ENCODE measurements around the gene POU2F1.

DNA sequence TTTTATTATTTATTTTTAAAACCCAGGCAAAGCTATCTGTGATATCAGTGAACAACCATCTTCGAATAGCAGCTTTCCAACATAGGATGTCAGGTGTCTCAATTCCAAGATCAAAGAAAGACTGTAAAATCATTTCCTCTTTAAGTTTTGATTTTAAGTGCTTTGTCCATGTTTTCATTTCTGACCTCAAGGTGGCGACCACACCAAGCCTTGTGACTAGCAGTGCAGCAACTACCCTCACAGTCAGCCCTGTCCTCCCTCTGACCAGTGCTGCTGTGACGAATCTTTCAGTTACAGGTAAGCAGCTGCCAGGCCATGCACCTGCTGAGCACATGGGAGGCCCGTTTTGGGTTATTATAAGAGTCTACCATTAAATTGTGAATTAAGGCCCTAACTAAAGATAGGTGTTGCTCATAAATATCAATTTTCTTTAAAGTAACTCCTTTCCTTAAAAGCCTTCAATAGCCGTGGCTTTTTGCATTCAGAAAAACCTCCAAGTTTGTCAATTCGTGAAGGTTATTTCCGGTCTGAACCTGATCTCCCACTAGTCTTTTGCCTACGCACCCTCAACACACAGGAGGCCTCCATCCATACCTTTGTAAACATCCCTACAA lies 180.7 kb downstream of the POU2F1 start:
- TF ChIP-seq, protein P1, sequence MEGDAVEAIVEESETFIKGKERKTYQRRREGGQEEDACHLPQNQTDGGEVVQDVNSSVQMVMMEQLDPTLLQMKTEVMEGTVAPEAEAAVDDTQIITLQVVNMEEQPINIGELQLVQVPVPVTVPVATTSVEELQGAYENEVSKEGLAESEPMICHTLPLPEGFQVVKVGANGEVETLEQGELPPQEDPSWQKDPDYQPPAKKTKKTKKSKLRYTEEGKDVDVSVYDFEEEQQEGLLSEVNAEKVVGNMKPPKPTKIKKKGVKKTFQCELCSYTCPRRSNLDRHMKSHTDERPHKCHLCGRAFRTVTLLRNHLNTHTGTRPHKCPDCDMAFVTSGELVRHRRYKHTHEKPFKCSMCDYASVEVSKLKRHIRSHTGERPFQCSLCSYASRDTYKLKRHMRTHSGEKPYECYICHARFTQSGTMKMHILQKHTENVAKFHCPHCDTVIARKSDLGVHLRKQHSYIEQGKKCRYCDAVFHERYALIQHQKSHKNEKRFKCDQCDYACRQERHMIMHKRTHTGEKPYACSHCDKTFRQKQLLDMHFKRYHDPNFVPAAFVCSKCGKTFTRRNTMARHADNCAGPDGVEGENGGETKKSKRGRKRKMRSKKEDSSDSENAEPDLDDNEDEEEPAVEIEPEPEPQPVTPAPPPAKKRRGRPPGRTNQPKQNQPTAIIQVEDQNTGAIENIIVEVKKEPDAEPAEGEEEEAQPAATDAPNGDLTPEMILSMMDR (IDR thresholded peaks at IDR 0.05; ENCODE audit: poor library complexity, severe bottlenecking) = peak; percentile 72
- TF ChIP-seq, protein P2, sequence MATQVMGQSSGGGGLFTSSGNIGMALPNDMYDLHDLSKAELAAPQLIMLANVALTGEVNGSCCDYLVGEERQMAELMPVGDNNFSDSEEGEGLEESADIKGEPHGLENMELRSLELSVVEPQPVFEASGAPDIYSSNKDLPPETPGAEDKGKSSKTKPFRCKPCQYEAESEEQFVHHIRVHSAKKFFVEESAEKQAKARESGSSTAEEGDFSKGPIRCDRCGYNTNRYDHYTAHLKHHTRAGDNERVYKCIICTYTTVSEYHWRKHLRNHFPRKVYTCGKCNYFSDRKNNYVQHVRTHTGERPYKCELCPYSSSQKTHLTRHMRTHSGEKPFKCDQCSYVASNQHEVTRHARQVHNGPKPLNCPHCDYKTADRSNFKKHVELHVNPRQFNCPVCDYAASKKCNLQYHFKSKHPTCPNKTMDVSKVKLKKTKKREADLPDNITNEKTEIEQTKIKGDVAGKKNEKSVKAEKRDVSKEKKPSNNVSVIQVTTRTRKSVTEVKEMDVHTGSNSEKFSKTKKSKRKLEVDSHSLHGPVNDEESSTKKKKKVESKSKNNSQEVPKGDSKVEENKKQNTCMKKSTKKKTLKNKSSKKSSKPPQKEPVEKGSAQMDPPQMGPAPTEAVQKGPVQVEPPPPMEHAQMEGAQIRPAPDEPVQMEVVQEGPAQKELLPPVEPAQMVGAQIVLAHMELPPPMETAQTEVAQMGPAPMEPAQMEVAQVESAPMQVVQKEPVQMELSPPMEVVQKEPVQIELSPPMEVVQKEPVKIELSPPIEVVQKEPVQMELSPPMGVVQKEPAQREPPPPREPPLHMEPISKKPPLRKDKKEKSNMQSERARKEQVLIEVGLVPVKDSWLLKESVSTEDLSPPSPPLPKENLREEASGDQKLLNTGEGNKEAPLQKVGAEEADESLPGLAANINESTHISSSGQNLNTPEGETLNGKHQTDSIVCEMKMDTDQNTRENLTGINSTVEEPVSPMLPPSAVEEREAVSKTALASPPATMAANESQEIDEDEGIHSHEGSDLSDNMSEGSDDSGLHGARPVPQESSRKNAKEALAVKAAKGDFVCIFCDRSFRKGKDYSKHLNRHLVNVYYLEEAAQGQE (IDR thresholded peaks at IDR 0.05; ENCODE audit: borderline replicate concordance) = no peak
- TF ChIP-seq EZH2 (IDR thresholded peaks at IDR 0.05; ENCODE audit: borderline replicate concordance, insufficient read depth, low read length, poor library complexity, severe bottlenecking) = no peak
